ENCODE measurements around the gene CXADR.
A peak's percentile ranks its signal among the peaks of the same experiment; 100 is the strongest.

CXADR gene

GRCh38 chr21:17598437-17598836, 85.6 kb downstream of the CXADR start:
- no peak for DNase-seq (ENCODE audit: low read depth, low spot score)

GRCh38 chr21:17602874-17603273, 90.0 kb downstream of the CXADR start:
- DNase-seq (ENCODE audit: low read depth, low spot score): no peak

DNA sequence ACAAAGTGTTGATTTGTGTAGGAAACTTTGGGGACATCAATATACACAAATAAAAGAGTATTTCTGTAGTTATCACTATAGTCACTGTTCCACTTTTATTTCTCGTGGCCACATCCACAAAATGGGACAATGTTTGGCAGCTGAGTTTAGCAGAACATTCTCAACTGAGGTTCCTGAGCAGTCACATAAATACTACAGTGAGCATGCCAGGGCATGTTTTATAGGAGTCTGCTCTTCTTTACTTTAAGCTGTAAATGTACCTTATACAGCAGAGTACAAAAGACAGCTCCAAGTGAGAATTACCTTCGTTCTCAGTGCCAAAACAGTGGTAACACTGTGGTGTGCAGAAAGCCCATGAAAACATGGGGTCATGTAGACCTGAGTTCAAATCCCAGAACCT, 94.8 kb downstream of the CXADR start:
- DNase-seq (ENCODE audit: low read depth, low spot score): no peak

- DNase-seq (ENCODE audit: low read depth, low spot score): no peak
Measured at GRCh38 chr21:17609681-17610080, 96.8 kb downstream of the CXADR start.

GRCh38 chr21:17610911-17611310, 98.1 kb downstream of the CXADR start:
- no peak for DNase-seq (ENCODE audit: low read depth, low spot score)

DNA sequence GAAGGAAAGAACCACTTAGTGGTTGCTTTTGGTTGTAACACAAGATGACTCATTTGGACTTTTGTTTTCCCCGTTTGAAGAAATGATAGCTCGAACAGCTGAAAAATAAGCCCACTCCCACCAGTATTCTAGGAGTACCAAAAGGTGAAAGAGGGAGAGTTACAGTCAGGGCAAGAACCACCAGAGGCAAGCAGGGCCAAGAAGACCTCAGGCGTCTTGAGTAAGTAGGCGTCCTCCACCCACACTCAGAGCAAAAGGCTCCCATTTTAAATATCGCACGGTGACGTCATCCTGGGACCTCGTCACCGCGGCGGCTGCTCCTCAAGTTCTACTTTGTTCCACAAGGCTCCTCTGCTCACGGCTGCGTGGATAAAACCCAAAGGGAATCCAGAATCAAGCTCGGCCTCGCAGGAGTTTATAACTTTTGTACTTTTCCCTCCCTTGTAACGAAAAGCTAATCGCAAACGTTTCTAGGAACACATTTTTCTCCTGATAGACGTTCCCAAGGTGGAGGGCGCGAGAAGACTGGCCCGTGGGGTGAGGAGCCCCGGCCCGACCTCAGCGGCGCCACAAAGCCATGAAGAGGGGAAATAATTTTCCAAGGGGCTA, 98.7 kb downstream of the CXADR start:
- peak; percentile 84 for DNase-seq (ENCODE audit: low read depth, low spot score)

GRCh38 chr21:17612023-17612564, 99.3 kb downstream of the CXADR start:
- DNase-seq (ENCODE audit: low read depth, low spot score): no peak

- DNase-seq (ENCODE audit: low read depth, low spot score): peak; percentile 56
Measured at GRCh38 chr21:17612565-17613241, 99.9 kb downstream of the CXADR start, which contains the start of gene BTG3. Gene BTG3 (minus strand): TSS chr21:17612901. CDS start chr21:17609144, 3,757 bp downstream.

DNA sequence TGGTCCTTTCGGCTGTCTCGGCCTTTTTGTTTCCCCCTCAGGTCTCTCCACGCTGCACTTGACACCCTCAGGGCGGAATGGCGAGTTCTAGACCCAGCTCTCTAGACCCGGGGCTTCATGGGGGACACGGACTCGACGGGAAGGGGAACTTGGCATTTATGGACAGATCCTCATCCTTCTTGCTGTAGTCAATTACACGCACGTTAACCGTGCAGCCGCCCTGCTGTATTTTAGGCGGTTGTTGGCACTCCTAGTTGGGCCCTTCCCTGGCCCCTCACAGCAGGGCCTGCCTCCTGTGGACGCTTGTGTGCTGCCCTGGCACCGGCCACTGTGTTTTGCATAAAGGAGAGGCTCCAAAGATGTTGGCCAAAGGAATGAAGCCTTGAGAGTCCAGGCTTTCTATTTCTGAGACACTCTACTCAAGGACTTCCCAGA, 100.4 kb downstream of the CXADR start:
- DNase-seq (ENCODE audit: low read depth, low spot score): no peak

DNA sequence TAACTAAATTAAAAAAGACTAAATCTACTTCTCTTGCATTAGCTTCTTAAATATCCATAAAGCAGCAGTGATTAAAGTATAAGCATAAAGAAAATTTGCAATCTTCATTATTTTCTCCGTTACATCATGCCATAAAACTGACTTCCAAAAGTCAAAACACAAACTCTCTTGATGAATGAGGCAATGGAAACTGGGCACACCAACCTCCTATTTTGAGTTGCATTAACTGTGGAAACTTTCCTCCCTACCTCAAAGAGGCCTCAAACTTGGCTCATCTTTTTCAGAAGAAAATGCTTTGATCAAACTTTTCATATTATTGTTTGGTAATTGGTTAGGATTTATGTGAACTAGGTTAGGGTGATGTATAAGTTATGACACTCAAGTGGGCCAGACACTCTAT, 104.0 kb downstream of the CXADR start:
- no peak for DNase-seq (ENCODE audit: low read depth, low spot score)

GRCh38 chr21:17622018-17622417, 109.2 kb downstream of the CXADR start:
- no peak for DNase-seq (ENCODE audit: low read depth, low spot score)

GRCh38 chr21:17631195-17631594, 118.4 kb downstream of the CXADR start:
- no peak for DNase-seq (ENCODE audit: low read depth, low spot score)

DNA sequence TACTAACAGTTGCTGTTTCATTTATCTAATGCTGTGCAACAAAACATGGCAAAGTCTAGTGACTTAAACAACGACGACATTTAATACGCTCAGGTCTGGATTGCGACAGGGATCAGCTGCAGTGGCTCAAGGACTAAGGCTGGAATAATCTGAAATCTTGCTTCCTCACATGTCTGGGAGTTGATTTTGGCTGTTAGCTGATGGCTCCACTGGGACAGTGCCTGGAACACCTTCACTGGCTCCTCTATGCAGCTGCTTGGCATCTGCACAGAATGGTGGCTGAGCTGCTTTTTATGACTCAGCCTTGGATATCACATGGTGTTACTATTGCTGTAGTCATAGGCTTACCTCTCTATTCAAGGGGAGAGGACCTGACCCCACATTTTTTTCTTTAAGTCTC, 123.9 kb downstream of the CXADR start:
- no peak for DNase-seq (ENCODE audit: low read depth, low spot score)

- DNase-seq (ENCODE audit: low read depth, low spot score): no peak
Measured at GRCh38 chr21:17640821-17641220, 128.0 kb downstream of the CXADR start.
